ENCODE results near the gene PARVA.

DNA sequence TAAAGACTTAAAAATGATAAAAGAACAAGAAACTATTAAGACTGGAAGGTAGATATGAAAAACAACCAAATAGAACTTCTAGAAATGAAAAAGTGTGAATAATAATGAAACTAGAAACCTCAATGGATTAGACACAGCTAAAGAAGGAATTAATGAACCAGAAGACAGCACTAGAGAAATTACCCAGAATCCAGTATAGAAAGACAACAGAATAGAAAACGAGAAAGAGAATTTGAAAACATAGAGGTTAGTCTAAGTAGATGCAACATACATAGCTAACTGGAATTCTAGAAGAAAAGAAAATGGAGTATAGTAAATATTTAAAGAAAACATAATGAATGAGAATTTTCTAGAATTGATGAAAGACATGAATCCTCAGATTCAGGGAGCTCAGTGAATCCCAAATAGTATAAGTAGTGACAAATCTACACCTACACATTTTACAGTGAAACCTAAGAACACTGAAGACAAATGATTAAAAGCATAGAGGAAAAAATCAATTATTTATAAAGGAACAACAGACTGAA lies 111.9 kb downstream of the PARVA start:
- TF ChIP-seq, protein P1, sequence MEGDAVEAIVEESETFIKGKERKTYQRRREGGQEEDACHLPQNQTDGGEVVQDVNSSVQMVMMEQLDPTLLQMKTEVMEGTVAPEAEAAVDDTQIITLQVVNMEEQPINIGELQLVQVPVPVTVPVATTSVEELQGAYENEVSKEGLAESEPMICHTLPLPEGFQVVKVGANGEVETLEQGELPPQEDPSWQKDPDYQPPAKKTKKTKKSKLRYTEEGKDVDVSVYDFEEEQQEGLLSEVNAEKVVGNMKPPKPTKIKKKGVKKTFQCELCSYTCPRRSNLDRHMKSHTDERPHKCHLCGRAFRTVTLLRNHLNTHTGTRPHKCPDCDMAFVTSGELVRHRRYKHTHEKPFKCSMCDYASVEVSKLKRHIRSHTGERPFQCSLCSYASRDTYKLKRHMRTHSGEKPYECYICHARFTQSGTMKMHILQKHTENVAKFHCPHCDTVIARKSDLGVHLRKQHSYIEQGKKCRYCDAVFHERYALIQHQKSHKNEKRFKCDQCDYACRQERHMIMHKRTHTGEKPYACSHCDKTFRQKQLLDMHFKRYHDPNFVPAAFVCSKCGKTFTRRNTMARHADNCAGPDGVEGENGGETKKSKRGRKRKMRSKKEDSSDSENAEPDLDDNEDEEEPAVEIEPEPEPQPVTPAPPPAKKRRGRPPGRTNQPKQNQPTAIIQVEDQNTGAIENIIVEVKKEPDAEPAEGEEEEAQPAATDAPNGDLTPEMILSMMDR (IDR thresholded peaks at IDR 0.05; ENCODE audit: control extremely low read depth in 1 of 3, insufficient read depth in 1 of 3, low read depth in 1 of 3, low read length in 3 of 3) = no peak
- TF ChIP-seq ASH2L (IDR thresholded peaks at IDR 0.05; ENCODE audit: low read length) (no peak), EZH2 (IDR thresholded peaks at IDR 0.05; ENCODE audit: low read depth, low read length, severe bottlenecking) (no peak), CHD2 (IDR thresholded peaks at IDR 0.05; ENCODE audit: low read length) (no peak), RAD21 (IDR thresholded peaks at IDR 0.05 in 1 of 2, conservative IDR thresholded peaks at IDR 0.05 in 1 of 2; ENCODE audit: low read depth in 2 of 2, low read length in 2 of 2) (no peak), SIX5 (IDR thresholded peaks at IDR 0.05; ENCODE audit: low read depth, low read length) (no peak), HDAC6 (IDR thresholded peaks at IDR 0.05; ENCODE audit: low read depth, low read length) (no peak), TAF1 (IDR thresholded peaks at IDR 0.05; ENCODE audit: low read depth, low read length) (no peak), SP1 (IDR thresholded peaks at IDR 0.05; ENCODE audit: low read depth, low read length) (no peak), SIN3A (conservative IDR thresholded peaks at IDR 0.05 in 1 of 2, IDR thresholded peaks at IDR 0.05 in 1 of 2; ENCODE audit: low read depth in 1 of 2, low read length in 2 of 2) (no peak), NRF1 (IDR thresholded peaks at IDR 0.05; ENCODE audit: low read depth, low read length) (no peak)
- TF ChIP-seq, protein P2, sequence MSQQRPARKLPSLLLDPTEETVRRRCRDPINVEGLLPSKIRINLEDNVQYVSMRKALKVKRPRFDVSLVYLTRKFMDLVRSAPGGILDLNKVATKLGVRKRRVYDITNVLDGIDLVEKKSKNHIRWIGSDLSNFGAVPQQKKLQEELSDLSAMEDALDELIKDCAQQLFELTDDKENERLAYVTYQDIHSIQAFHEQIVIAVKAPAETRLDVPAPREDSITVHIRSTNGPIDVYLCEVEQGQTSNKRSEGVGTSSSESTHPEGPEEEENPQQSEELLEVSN (IDR thresholded peaks at IDR 0.05) = no peak
- TF ChIP-seq, protein P3, sequence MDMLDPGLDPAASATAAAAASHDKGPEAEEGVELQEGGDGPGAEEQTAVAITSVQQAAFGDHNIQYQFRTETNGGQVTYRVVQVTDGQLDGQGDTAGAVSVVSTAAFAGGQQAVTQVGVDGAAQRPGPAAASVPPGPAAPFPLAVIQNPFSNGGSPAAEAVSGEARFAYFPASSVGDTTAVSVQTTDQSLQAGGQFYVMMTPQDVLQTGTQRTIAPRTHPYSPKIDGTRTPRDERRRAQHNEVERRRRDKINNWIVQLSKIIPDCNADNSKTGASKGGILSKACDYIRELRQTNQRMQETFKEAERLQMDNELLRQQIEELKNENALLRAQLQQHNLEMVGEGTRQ (IDR thresholded peaks at IDR 0.05; ENCODE audit: low read length) = no peak
- TF ChIP-seq, protein P4, sequence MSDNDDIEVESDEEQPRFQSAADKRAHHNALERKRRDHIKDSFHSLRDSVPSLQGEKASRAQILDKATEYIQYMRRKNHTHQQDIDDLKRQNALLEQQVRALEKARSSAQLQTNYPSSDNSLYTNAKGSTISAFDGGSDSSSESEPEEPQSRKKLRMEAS (IDR thresholded peaks at IDR 0.05) = no peak

Data from H1 (cell line).